Esophagus squamous epithelium (tissue), 5 donors: Measurements from ENCODE around the gene FRMD7. TPM values are rescaled to one million over a fixed set of nuclear protein-coding genes. Genes with fewer than 3 reads are reported as not detected.

Experiments
- DNase-seq: peaks from one replicate; lab custom pipeline; 2025; lab: John Stamatoyannopoulos, UW
- H3K27ac ChIP-seq, 4 donors: fragments of 200-600 bp; sonication (generic); one replicate each; pipeline ENCODE4 v1.5.1; 2016 to 2019; ENCODE audit warnings: mild to moderate bottlenecking in 1 of 4
- H3K27me3 ChIP-seq, 4 donors: fragments of 200-600 bp; sonication (generic); 1 replicate in 3 of 4; 2 replicates in 1 of 4; pipeline versions ENCODE4 v1.5.1 to v1.6.0; 2017 to 2021; ENCODE audit warnings: antibody characterized with exemption in 1 of 4
- H3K36me3 ChIP-seq, 3 donors: fragments of 200-600 bp; sonication (generic); one replicate each; pipeline ENCODE4 v1.5.1; 2016 to 2019
- H3K4me1 ChIP-seq, 3 donors: fragments of 200-600 bp; sonication (generic); one replicate each; pipeline ENCODE4 v1.5.1; 2017 to 2019
- H3K4me3 ChIP-seq, 4 donors: fragments of 200-600 bp; sonication (generic); 1 replicate in 3 of 4; 2 replicates in 1 of 4; pipeline ENCODE4 v1.5.1; 2016 to 2019; ENCODE audit warnings: mild to moderate bottlenecking in 2 of 4, moderate library complexity in 1 of 4
- H3K9me3 ChIP-seq, 3 donors: fragments of 200-600 bp; sonication (generic); one replicate each; pipeline ENCODE4 v1.5.1; 2016 to 2019
- POLR2A ChIP-seq, 4 donors: fragments of 450-650 bp; IDR thresholded peaks; one replicate each; pipeline ENCODE4 v1.6.1; 2017; ENCODE audit warnings: antibody characterized with exemption in 4 of 4, mild to moderate bottlenecking in 4 of 4, moderate library complexity in 3 of 4
- WGBS, 2 donors: methylation state at CpG; one replicate each; pipeline ENCODE4 v1.1.5; 2018; 5-methylcytosine and 5-hydroxymethylcytosine counted together
- intact Hi-C: fragments of 100-400 bp; cut with DNase I; formaldehyde crosslinking; loops from one replicate; pipeline ENCODE4 v1.15.0; 2022
- total RNA-seq, 4 donors: library from RNA; depleted of rRNA; stranded (reverse); fragments of >200 nt; gene quantifications; one replicate each; pipeline ENCODE4 v1.1.0, GENCODE V29; 2016
- TF ChIP-seq, protein P1 (sequence below), 6 experiments: fragments of 450-650 bp in 4 of 6; fragments of 200-600 bp in 2 of 6; sonication (generic) in 2 of 6; IDR thresholded peaks; one replicate each; pipeline ENCODE4 v1.5.1; 2016 to 2019; ENCODE audit warnings: antibody characterized with exemption in 6 of 6, mild to moderate bottlenecking in 4 of 6, moderate library complexity in 4 of 6
- donor health status: DM: yes; HTN: yes; CAD: no.

Gene FRMD7
- total RNA-seq, 4 donors from 2014 or later: not detected

DNA sequence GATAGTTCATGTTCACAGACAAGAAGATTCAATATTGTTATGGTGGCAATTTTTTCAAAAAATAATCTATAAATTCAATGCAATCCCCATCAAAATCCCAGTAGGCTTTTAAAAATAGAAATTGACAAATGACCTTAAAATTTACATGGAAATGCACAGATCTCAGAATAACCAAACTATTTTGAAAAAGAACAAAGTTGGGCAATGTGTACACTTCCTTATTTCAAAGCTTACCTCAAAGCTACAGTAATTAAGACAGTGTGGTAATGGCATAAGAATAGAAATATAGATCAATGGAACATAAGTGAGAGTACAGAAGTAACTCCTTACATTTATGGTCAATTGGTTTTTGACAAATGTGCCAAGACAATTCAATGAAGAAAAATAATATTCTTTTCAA lies 39.0 kb downstream of the FRMD7 start:
- TF ChIP-seq, protein P1, sequence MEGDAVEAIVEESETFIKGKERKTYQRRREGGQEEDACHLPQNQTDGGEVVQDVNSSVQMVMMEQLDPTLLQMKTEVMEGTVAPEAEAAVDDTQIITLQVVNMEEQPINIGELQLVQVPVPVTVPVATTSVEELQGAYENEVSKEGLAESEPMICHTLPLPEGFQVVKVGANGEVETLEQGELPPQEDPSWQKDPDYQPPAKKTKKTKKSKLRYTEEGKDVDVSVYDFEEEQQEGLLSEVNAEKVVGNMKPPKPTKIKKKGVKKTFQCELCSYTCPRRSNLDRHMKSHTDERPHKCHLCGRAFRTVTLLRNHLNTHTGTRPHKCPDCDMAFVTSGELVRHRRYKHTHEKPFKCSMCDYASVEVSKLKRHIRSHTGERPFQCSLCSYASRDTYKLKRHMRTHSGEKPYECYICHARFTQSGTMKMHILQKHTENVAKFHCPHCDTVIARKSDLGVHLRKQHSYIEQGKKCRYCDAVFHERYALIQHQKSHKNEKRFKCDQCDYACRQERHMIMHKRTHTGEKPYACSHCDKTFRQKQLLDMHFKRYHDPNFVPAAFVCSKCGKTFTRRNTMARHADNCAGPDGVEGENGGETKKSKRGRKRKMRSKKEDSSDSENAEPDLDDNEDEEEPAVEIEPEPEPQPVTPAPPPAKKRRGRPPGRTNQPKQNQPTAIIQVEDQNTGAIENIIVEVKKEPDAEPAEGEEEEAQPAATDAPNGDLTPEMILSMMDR (IDR thresholded peaks at IDR 0.05): no peak
- TF ChIP-seq POLR2A (IDR thresholded peaks at IDR 0.05): no peak
- no peaks in the 10 kb centered on the region for H3K36me3 ChIP-seq
- no peak overlapping the region for H3K4me3 ChIP-seq
- intact Hi-C loops: no loop called here
- H3K4me1 ChIP-seq: no peaks in the 10 kb centered on the region
- no peaks in the 10 kb centered on the region for H3K27me3 ChIP-seq
- H3K27ac ChIP-seq: no peak overlapping the region
- DNase-seq: no peak
- no peaks in the 10 kb centered on the region for H3K9me3 ChIP-seq

GRCh38 chrX:132086672-132087071 lies 41.1 kb downstream of the FRMD7 start:
- no peak for TF ChIP-seq POLR2A (IDR thresholded peaks at IDR 0.05)
- TF ChIP-seq, protein P1 (IDR thresholded peaks at IDR 0.05): no peak
- no peaks in the 10 kb centered on the region for H3K9me3 ChIP-seq
- H3K4me1 ChIP-seq: no peaks in the 10 kb centered on the region
- WGBS, 2 donors: 31 to 32% methylated on average over 1 to 2 of the region's 2 CpGs
- intact Hi-C loops: no loop called here
- H3K27me3 ChIP-seq: no peaks in the 10 kb centered on the region
- no peaks in the 10 kb centered on the region for H3K36me3 ChIP-seq
- no peak overlapping the region for H3K27ac ChIP-seq
- no peak overlapping the region for H3K4me3 ChIP-seq
- no peak for DNase-seq

- Histone ChIP-seq H3K4me1 (no peaks in the 10 kb centered on the region), H3K27me3 (no peaks in the 10 kb centered on the region), H3K36me3 (no peaks in the 10 kb centered on the region), H3K9me3 (no peaks in the 10 kb centered on the region), H3K27ac (no peak overlapping the region), H3K4me3 (no peak overlapping the region)
- intact Hi-C loops: no loop called here
- DNase-seq: no peak
- TF ChIP-seq, protein P1 (IDR thresholded peaks at IDR 0.05): no peak
- TF ChIP-seq POLR2A (IDR thresholded peaks at IDR 0.05): no peak
- 19 to 23% methylated on average over 2 to 3 of the region's 3 CpGs for WGBS, 2 donors
Measured at GRCh38 chrX:132085786-132086185, 42.0 kb downstream of the FRMD7 start.

DNA sequence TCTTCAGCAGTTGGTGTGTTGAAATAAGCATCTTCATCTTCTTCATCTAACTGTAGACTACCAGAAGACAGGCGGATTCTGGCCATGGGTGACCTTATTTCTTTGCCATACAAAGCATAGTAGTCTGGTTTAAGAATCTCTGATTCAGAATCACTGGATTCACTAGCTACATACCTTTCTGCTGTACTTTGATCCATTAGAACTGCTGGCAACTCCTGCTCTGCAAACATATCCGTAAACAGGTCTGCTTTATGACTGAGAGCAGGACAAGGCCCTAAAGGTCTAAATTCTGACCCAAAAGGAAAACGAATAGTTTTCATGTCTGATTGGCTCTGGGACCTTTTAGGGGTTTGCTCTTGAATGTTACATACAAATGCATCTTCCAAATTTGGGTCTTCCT lies 49.9 kb downstream of the FRMD7 start:
- no peak for TF ChIP-seq POLR2A (IDR thresholded peaks at IDR 0.05)
- TF ChIP-seq, protein P1 (IDR thresholded peaks at IDR 0.05): no peak
- no peak for DNase-seq
- no peaks in the 10 kb centered on the region for H3K9me3 ChIP-seq
- no peak overlapping the region for H3K27ac ChIP-seq
- no peaks in the 10 kb centered on the region for H3K36me3 ChIP-seq
- WGBS, 2 donors: 57 to 92% methylated on average over 3 of the region's 3 CpGs
- intact Hi-C loops: no loop called here
- H3K27me3 ChIP-seq: no peaks in the 10 kb centered on the region
- H3K4me1 ChIP-seq: no peaks in the 10 kb centered on the region
- H3K4me3 ChIP-seq: no peak overlapping the region

- Histone ChIP-seq H3K27ac (no peak overlapping the region), H3K27me3 (no peaks in the 10 kb centered on the region), H3K36me3 (no peaks in the 10 kb centered on the region), H3K4me3 (no peak overlapping the region), H3K4me1 (no peaks in the 10 kb centered on the region), H3K9me3 (no peaks in the 10 kb centered on the region)
- intact Hi-C loops: no loop called here
- DNase-seq: no peak
- TF ChIP-seq POLR2A (IDR thresholded peaks at IDR 0.05): no peak
- 71 to 100% methylated on average over 1 of the region's 1 CpG for WGBS, 2 donors
Measured at GRCh38 chrX:132077414-132077813, 50.4 kb downstream of the FRMD7 start.

DNA sequence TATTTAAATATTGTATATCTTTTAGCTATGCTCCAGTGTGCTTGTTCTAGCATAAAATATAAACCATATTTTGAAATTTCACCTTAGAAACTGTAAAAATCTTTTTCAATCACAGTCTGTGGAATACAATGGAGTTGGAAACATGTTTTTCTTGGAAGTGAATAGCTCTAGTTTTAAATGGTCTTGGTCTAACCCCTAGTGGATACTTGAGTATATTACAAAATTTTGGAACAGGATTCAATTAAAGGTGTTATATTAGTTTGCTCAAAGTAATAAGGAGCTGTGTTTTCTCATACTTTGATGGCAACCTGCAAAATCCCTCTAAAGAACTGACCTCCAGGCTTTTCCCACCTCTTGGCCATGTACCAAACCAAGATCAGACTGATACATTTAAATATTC lies 56.6 kb downstream of the FRMD7 start:
- intact Hi-C loops: no loop called here
- Histone ChIP-seq H3K36me3 (peaks cover 0 to 7% (median 0%) of the 10 kb centered on the region in 3 donors), H3K27ac (no peak overlapping the region), H3K4me1 (no peaks in the 10 kb centered on the region), H3K27me3 (peaks cover 0 to 3% (median 0%) of the 10 kb centered on the region in 4 donors), H3K4me3 (no peak overlapping the region), H3K9me3 (no peaks in the 10 kb centered on the region)
- DNase-seq: no peak
- TF ChIP-seq, protein P1 (IDR thresholded peaks at IDR 0.05): peak in 2 of 6 experiments; percentile 37 to 47
- TF ChIP-seq POLR2A (IDR thresholded peaks at IDR 0.05): no peak
